Suprapubic skin (tissue), 3 donors: Measurements from ENCODE around the gene PTCH1.

Experiments used
- CTCF ChIP-seq, 2 donors: fragments of 200-600 bp in 1 of 2; fragments of 450-650 bp in 1 of 2; sonication (generic) in 1 of 2; IDR thresholded peaks; one replicate each; pipeline ENCODE4 v1.5.1; 2016 to 2019; ENCODE audit warnings: antibody characterized with exemption in 2 of 2, mild to moderate bottlenecking in 1 of 2, moderate library complexity in 1 of 2
- POLR2AphosphoS5 ChIP-seq, 3 donors: sonication (generic); formaldehyde crosslinking; IDR thresholded peaks; one replicate each; pipeline ENCODE4 v1.6.1; 2017; ENCODE audit warnings: antibody characterized with exemption in 3 of 3

- no peak for TF ChIP-seq CTCF (IDR thresholded peaks at IDR 0.05)
- no peak for TF ChIP-seq POLR2AphosphoS5 (IDR thresholded peaks at IDR 0.05)
These were observed 10.9 kb downstream of the PTCH1 start for GRCh38 chr9:95505717-95506427.
